Neuronal stem cell (in vitro differentiated cells): ENCODE measurements around the gene BRINP1.

Source experiments
- DNase-seq: peaks from one replicate; pipeline ENCODE4 v3.0.0-alpha.2; 2013; ENCODE audit warnings: low spot score
- H2AFZ ChIP-seq: one replicate; pipeline ENCODE4 v1.6.1; 2013; ENCODE audit warnings: mild to moderate bottlenecking, low read length, inconsistent platforms
- H2AK5ac ChIP-seq: 2 replicates; pipeline ENCODE4 v1.6.1; 2013; ENCODE audit warnings: low read depth, mild to moderate bottlenecking, inconsistent platforms, low read length, moderate library complexity, mixed read lengths
- H2BK120ac ChIP-seq: 2 replicates; pipeline ENCODE4 v1.6.1; 2013; ENCODE audit warnings: low read depth, mild to moderate bottlenecking, inconsistent platforms, low read length, moderate library complexity, mixed read lengths
- H2BK12ac ChIP-seq: one replicate; pipeline ENCODE4 v1.6.1; 2013; ENCODE audit warnings: low read length, inconsistent platforms
- H2BK15ac ChIP-seq: 2 replicates; pipeline ENCODE4 v1.6.1; 2013; ENCODE audit warnings: mild to moderate bottlenecking, low read length, inconsistent platforms, mixed read lengths
- H2BK5ac ChIP-seq: one replicate; pipeline ENCODE4 v1.6.1; 2013; ENCODE audit warnings: inconsistent platforms, mild to moderate bottlenecking, low read length, moderate library complexity
- H3K14ac ChIP-seq: one replicate; pipeline ENCODE4 v1.6.1; 2013; ENCODE audit warnings: low read length, inconsistent platforms
- H3K18ac ChIP-seq: 2 replicates; pipeline ENCODE4 v1.6.1; 2013; ENCODE audit warnings: low read length, inconsistent platforms
- H3K23ac ChIP-seq: 2 replicates; pipeline ENCODE4 v1.6.1; 2013; ENCODE audit warnings: low read depth, mild to moderate bottlenecking, mixed read lengths, low read length, inconsistent platforms; ENCODE audit not compliant: poor library complexity
- H3K27ac ChIP-seq: replicated peaks from 3 replicates; pipeline ENCODE4 v1.5.1; 2013; ENCODE audit warnings: low read length, inconsistent platforms
- H3K27me3 ChIP-seq, 3 experiments: 2 replicates each; pipeline ENCODE4 v1.6.1; 2013; ENCODE audit warnings: low read length in 3 of 3, mild to moderate bottlenecking in 2 of 3, inconsistent platforms in 1 of 3, low read depth in 1 of 3, mixed read lengths in 1 of 3, moderate library complexity in 1 of 3; ENCODE audit not compliant: control insufficient read depth in 3 of 3, insufficient read depth in 3 of 3
- H3K36me3 ChIP-seq, 2 donors: replicated peaks in 1 of 2; 2 replicates each; pipeline ENCODE4 v1.6.1; 2013; ENCODE audit warnings: low read length in 2 of 2; ENCODE audit not compliant: control insufficient read depth in 2 of 2, insufficient read depth in 2 of 2
- H3K4ac ChIP-seq: 2 replicates; pipeline ENCODE4 v1.6.1; 2013; ENCODE audit warnings: inconsistent platforms, mild to moderate bottlenecking, low read length, moderate library complexity
- H3K4me1 ChIP-seq, 2 donors: 1 replicate in 1 of 2; 2 replicates in 1 of 2; pipeline ENCODE4 v1.6.1; 2013; ENCODE audit warnings: low read length in 2 of 2, low read depth in 1 of 2; ENCODE audit not compliant: control insufficient read depth in 2 of 2, insufficient read depth in 1 of 2
- H3K4me2 ChIP-seq: one replicate; pipeline ENCODE4 v1.6.1; 2013; ENCODE audit warnings: mild to moderate bottlenecking, low read length, inconsistent platforms; ENCODE audit not compliant: insufficient read depth, poor library complexity, severe bottlenecking
- H3K4me3 ChIP-seq, 2 donors: 2 replicates each; pipeline ENCODE4 v1.5.1; 2013; ENCODE audit warnings: low read length in 2 of 2, mild to moderate bottlenecking in 2 of 2, inconsistent platforms in 1 of 2, moderate library complexity in 1 of 2
- H3K79me1 ChIP-seq: one replicate; pipeline ENCODE4 v1.6.1; 2013; ENCODE audit warnings: low read depth, mild to moderate bottlenecking, inconsistent platforms, low read length, moderate library complexity
- H3K9ac ChIP-seq: one replicate; pipeline ENCODE4 v1.6.1; 2013; ENCODE audit warnings: mild to moderate bottlenecking, low read depth, low read length, inconsistent platforms; ENCODE audit not compliant: poor library complexity
- H3K9me3 ChIP-seq, 2 donors: replicated peaks in 1 of 2; 2 replicates each; pipeline versions ENCODE3 to v1.6.1; 2013; ENCODE audit warnings: low read length in 2 of 2, mild to moderate bottlenecking in 2 of 2, inconsistent platforms in 1 of 2, low read depth in 1 of 2, mixed read lengths in 1 of 2, moderate library complexity in 1 of 2; ENCODE audit not compliant: control insufficient read depth in 2 of 2, insufficient read depth in 1 of 2
- H4K8ac ChIP-seq: one replicate; pipeline ENCODE4 v1.6.1; 2013; ENCODE audit warnings: low read depth, mild to moderate bottlenecking, inconsistent platforms, low read length, moderate library complexity
- H4K91ac ChIP-seq: one replicate; pipeline ENCODE4 v1.6.1; 2013; ENCODE audit warnings: low read length, low read depth, mild to moderate bottlenecking, inconsistent platforms; ENCODE audit not compliant: poor library complexity
- WGBS, 2 donors: extraction: QIAGEN DNeasy Blood & Tissue Kit; methylation state at CpG; one replicate each; pipeline ENCODE4 v1.1.7; 2013; ENCODE audit warnings: missing lambda C conversion rate in 2 of 2, mixed read lengths in 1 of 2; ENCODE audit not compliant: insufficient read length in 2 of 2, insufficient replicate concordance in 1 of 2; ENCODE audit errors: extremely low coverage in 2 of 2; 5-methylcytosine and 5-hydroxymethylcytosine counted together

Gene BRINP1

DNA sequence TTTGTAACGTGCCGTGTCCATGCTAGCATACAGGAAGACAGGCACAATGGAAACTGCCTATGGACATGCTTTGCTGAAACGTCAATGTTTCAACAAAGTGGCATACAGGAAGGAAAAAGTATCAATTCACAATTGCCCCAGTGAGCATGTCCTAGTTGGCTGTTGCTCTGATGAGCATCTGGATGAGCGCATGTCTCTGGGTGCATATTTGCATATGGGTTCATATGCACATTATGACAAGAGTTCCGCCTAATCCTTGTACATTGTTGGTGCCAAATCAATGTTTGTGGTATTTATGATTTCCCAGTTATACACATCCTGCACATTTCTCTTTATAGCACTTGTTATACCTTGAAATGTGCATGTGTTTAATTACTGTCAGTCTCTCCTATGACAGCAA is 58.5 kb downstream of the BRINP1 start:
- Histone ChIP-seq H3K27ac (no peak overlapping the region), H3K79me1 (no peaks in the 10 kb centered on the region), H3K18ac (no peak overlapping the region), H4K8ac (no peak overlapping the region), H2BK5ac (no peak overlapping the region), H4K91ac (no peak overlapping the region), H3K27me3 (no peaks in the 10 kb centered on the region), H3K14ac (no peak overlapping the region), H3K4ac (no peak overlapping the region), H2AK5ac (no peak overlapping the region), H3K9me3 (no peaks in the 10 kb centered on the region), H3K36me3 (no peaks in the 10 kb centered on the region), H3K4me2 (no peak overlapping the region), H2BK120ac (no peak overlapping the region), H3K4me3 (no peak overlapping the region), H3K4me1 (no peaks in the 10 kb centered on the region), H2AFZ (no peak overlapping the region), H2BK12ac (no peak overlapping the region), H2BK15ac (no peak overlapping the region), H3K9ac (no peak overlapping the region), H3K23ac (no peak overlapping the region)
- no CpG with 5 or more reads among the region's 5 CpGs for WGBS, 2 donors
- DNase-seq = no peak

- H3K9ac ChIP-seq = no peak overlapping the region
- H3K79me1 ChIP-seq = no peaks in the 10 kb centered on the region
- no peak overlapping the region for H3K4me3 ChIP-seq
- no peak overlapping the region for H2AK5ac ChIP-seq
- no peak overlapping the region for H2BK12ac ChIP-seq
- H4K91ac ChIP-seq = no peak overlapping the region
- H3K4ac ChIP-seq = no peak overlapping the region
- H3K27ac ChIP-seq = no peak overlapping the region
- no peak overlapping the region for H3K4me2 ChIP-seq
- no peak overlapping the region for H2BK120ac ChIP-seq
- no peaks in the 10 kb centered on the region for H3K27me3 ChIP-seq
- H3K36me3 ChIP-seq = no peaks in the 10 kb centered on the region
- H4K8ac ChIP-seq = no peak overlapping the region
- H2BK15ac ChIP-seq = no peak overlapping the region
- H3K18ac ChIP-seq = no peak overlapping the region
- no CpG with 5 or more reads among the region's 5 CpGs for WGBS, 2 donors
- no peak overlapping the region for H2BK5ac ChIP-seq
- no peaks in the 10 kb centered on the region for H3K9me3 ChIP-seq
- H3K14ac ChIP-seq = no peak overlapping the region
- DNase-seq = no peak
- no peak overlapping the region for H3K23ac ChIP-seq
- peaks cover 0 to 7% of the 10 kb centered on the region in 2 donors for H3K4me1 ChIP-seq
- H2AFZ ChIP-seq = no peak overlapping the region
Measured at GRCh38 chr9:119307471-119307870, 61.8 kb downstream of the BRINP1 start.

GRCh38 chr9:119304555-119304954 is 64.7 kb downstream of the BRINP1 start:
- H3K4ac ChIP-seq = no peak overlapping the region
- no peaks in the 10 kb centered on the region for H3K79me1 ChIP-seq
- H3K9ac ChIP-seq = no peak overlapping the region
- H3K27me3 ChIP-seq = no peaks in the 10 kb centered on the region
- no peak overlapping the region for H2BK120ac ChIP-seq
- H4K91ac ChIP-seq = no peak overlapping the region
- peaks cover 0 to 7% of the 10 kb centered on the region in 2 donors for H3K4me1 ChIP-seq
- H2BK12ac ChIP-seq = no peak overlapping the region
- no peaks in the 10 kb centered on the region for H3K9me3 ChIP-seq
- no peak overlapping the region for H3K14ac ChIP-seq
- H3K23ac ChIP-seq = no peak overlapping the region
- peak overlapping the region; percentile 15 for H3K18ac ChIP-seq
- H3K27ac ChIP-seq = no peak overlapping the region
- WGBS, 2 donors = no CpG with 5 or more reads among the region's 3 CpGs
- H2BK15ac ChIP-seq = no peak overlapping the region
- H3K36me3 ChIP-seq = no peaks in the 10 kb centered on the region
- no peak overlapping the region for H3K4me3 ChIP-seq
- H4K8ac ChIP-seq = no peak overlapping the region
- no peak overlapping the region for H2BK5ac ChIP-seq
- DNase-seq = no peak
- H2AFZ ChIP-seq = no peak overlapping the region
- no peak overlapping the region for H2AK5ac ChIP-seq
- H3K4me2 ChIP-seq = no peak overlapping the region

- Histone ChIP-seq H2BK15ac (no peak overlapping the region), H2AK5ac (no peak overlapping the region), H4K91ac (no peak overlapping the region), H3K4me3 (no peak overlapping the region), H3K23ac (no peak overlapping the region), H3K18ac (no peak overlapping the region), H2AFZ (no peak overlapping the region), H2BK12ac (no peak overlapping the region), H3K36me3 (no peaks in the 10 kb centered on the region), H3K79me1 (no peaks in the 10 kb centered on the region), H4K8ac (no peak overlapping the region), H3K27me3 (no peaks in the 10 kb centered on the region), H3K14ac (no peak overlapping the region), H3K4ac (no peak overlapping the region), H3K27ac (no peak overlapping the region), H3K4me1 (peaks cover 0 to 9% of the 10 kb centered on the region in 2 donors), H2BK120ac (no peak overlapping the region), H2BK5ac (no peak overlapping the region), H3K4me2 (no peak overlapping the region), H3K9me3 (no peaks in the 10 kb centered on the region), H3K9ac (no peak overlapping the region)
- WGBS, 2 donors = no CpG with 5 or more reads among the region's 13 CpGs
- DNase-seq = no peak
Measured at GRCh38 chr9:119302988-119303698, 66.1 kb downstream of the BRINP1 start.
